ENCODE results near the gene CDH3.

GRCh38 chr16:68643847-68644246 is 1.3 kb upstream of the CDH3 start:
- TF ChIP-seq CTCF (IDR thresholded peaks at IDR 0.05; ENCODE audit: low read depth, low read length, poor library complexity, severe bottlenecking) (no peak), EZH2phosphoT487 (IDR thresholded peaks at IDR 0.05; ENCODE audit: borderline replicate concordance, low read length) (no peak)

Data from DOHH2 (cell line).